ENCODE measurements around the gene ALG6. TPM values are rescaled to one million over a fixed set of nuclear protein-coding genes. Genes with fewer than 3 reads are reported as not detected.

Gene ALG6
- total RNA-seq, result 26.0 and 26.9 TPM in 2 replicates
- long read RNA-seq, transcript ALG6-202 (15 exons, 3,371 nt), result major isoform, 77 of 96 reads
- long read RNA-seq, partial matches to known transcripts, result 11 of 96 reads
- long read RNA-seq, other reads (novel, unspliced or antisense), result 8 of 96 reads

- peaks cover 3% of the 10 kb centered on the region for H3K36me3 Mint-ChIP-seq (ENCODE audit: low read depth)
- H3K27ac Mint-ChIP-seq (ENCODE audit: unreplicated experiment), result peak within 1 kb of the TSS; percentile 95
- peak within 1 kb of the TSS; percentile 98 for H3K4me3 Mint-ChIP-seq
- peak; percentile 25 for TF ChIP-seq CTCF (conservative IDR thresholded peaks at IDR 0.05)
- H3K4me1 Mint-ChIP-seq, result peaks cover 19% of the 10 kb centered on the region
- H3K27me3 Mint-ChIP-seq (ENCODE audit: low read depth), result no peaks in the 10 kb centered on the region
- peaks cover 2% of the 10 kb centered on the region for H3K9me3 Mint-ChIP-seq
- DNase-seq (ENCODE audit: low read depth, low spot score), result peak; percentile 96
These were observed at the start of gene ALG6 for GRCh38 chr1:63367215-63368103. Gene ALG6, plus strand, starts transcription at chr1:63367627. Its CDS starts 3,351 bp downstream, at chr1:63370978.

GRCh38 chr1:63317817-63318152, 49.6 kb upstream of the ALG6 start:
- H3K9me3 Mint-ChIP-seq, result no peaks in the 10 kb centered on the region
- no peak overlapping the region for H3K27ac Mint-ChIP-seq (ENCODE audit: unreplicated experiment)
- no peak for TF ChIP-seq CTCF (conservative IDR thresholded peaks at IDR 0.05)
- peaks cover 50% of the 10 kb centered on the region for H3K4me1 Mint-ChIP-seq
- H3K36me3 Mint-ChIP-seq (ENCODE audit: low read depth), result peaks cover 4% of the 10 kb centered on the region
- DNase-seq (ENCODE audit: low read depth, low spot score), result no peak
- H3K27me3 Mint-ChIP-seq (ENCODE audit: low read depth), result peaks cover 87% of the 10 kb centered on the region
- H3K4me3 Mint-ChIP-seq, result peak overlapping the region; percentile 72

- Mint-ChIP-seq H3K36me3 (ENCODE audit: low read depth) (peaks cover 4% of the 10 kb centered on the region), H3K9me3 (no peaks in the 10 kb centered on the region), H3K27ac (ENCODE audit: unreplicated experiment) (no peak overlapping the region), H3K4me3 (peak overlapping the region; percentile 72), H3K27me3 (ENCODE audit: low read depth) (peaks cover 83% of the 10 kb centered on the region), H3K4me1 (peaks cover 50% of the 10 kb centered on the region)
- no peak for TF ChIP-seq CTCF (conservative IDR thresholded peaks at IDR 0.05)
- no peak for DNase-seq (ENCODE audit: low read depth, low spot score)
These were observed 49.0 kb upstream of the ALG6 start for GRCh38 chr1:63318201-63318979.

- Mint-ChIP-seq H3K9me3 (no peaks in the 10 kb centered on the region), H3K36me3 (ENCODE audit: low read depth) (peaks cover 5% of the 10 kb centered on the region), H3K27me3 (ENCODE audit: low read depth) (peaks cover 78% of the 10 kb centered on the region), H3K27ac (ENCODE audit: unreplicated experiment) (no peak overlapping the region), H3K4me3 (peak overlapping the region; percentile 43), H3K4me1 (peaks cover 50% of the 10 kb centered on the region)
- TF ChIP-seq CTCF (conservative IDR thresholded peaks at IDR 0.05), result no peak
- DNase-seq (ENCODE audit: low read depth, low spot score), result peak; percentile 33
These were observed 48.1 kb upstream of the ALG6 start for GRCh38 chr1:63319046-63320021.

Data from neural crest cell (in vitro differentiated cells).